Lung (tissue), 12 donors: ENCODE results near the gene HSPA8. TPM values are rescaled to one million over a fixed set of nuclear protein-coding genes. Genes with fewer than 3 reads are reported as not detected.
A peak's percentile ranks its signal among the peaks of the same experiment; 100 is the strongest.
"Not testable (repeated sequence)": the region's sequence is repeated elsewhere in the genome, so short reads cannot be mapped to it uniquely, and the experiment has no call there.

Experiments used
- ATAC-seq: fragments of 200-7000 bp; cut with Tn5 transposase; one replicate; pipeline ENCODE4 v1.9.1; 2020; ENCODE audit warnings: moderate number of reproducible peaks; ENCODE audit not compliant: insufficient read depth, low FRiP score
- DNase-seq, 3 donors: peaks; one replicate each; pipeline ENCODE4 v3.0.0-alpha.2; 2013 to 2017
- H3K27ac ChIP-seq, 2 donors: one replicate each; pipeline ENCODE4 v1.5.1; 2013; ENCODE audit warnings: mild to moderate bottlenecking in 2 of 2, moderate library complexity in 2 of 2, control low read depth in 1 of 2, inconsistent platforms in 1 of 2, low read depth in 1 of 2, low read length in 1 of 2
- H3K27me3 ChIP-seq, 3 donors: one replicate each; pipeline ENCODE4 v1.5.1; 2013; ENCODE audit warnings: low read length in 2 of 3; ENCODE audit not compliant: control insufficient read depth in 3 of 3, insufficient read depth in 3 of 3
- H3K36me3 ChIP-seq, 4 donors: one replicate each; pipeline ENCODE4 v1.5.1; 2013; ENCODE audit warnings: low read length in 4 of 4, mild to moderate bottlenecking in 1 of 4, moderate library complexity in 1 of 4; ENCODE audit not compliant: control insufficient read depth in 4 of 4, insufficient read depth in 4 of 4
- H3K4me1 ChIP-seq, 5 donors: one replicate each; pipeline ENCODE4 v1.5.1; 2013; ENCODE audit warnings: low read length in 5 of 5, mild to moderate bottlenecking in 2 of 5, moderate library complexity in 1 of 5; ENCODE audit not compliant: control insufficient read depth in 5 of 5, insufficient read depth in 5 of 5
- H3K4me3 ChIP-seq: one replicate; pipeline ENCODE4 v1.5.1; 2013; ENCODE audit warnings: mild to moderate bottlenecking, control low read depth, moderate library complexity
- H3K9ac ChIP-seq, 2 donors: one replicate each; pipeline ENCODE4 v1.5.1; 2013; ENCODE audit warnings: low read length in 2 of 2, control low read depth in 1 of 2; ENCODE audit not compliant: insufficient read depth in 1 of 2
- H3K9me3 ChIP-seq, 4 donors: one replicate each; pipeline ENCODE4 v1.5.1; 2013; ENCODE audit warnings: low read length in 3 of 4, mild to moderate bottlenecking in 1 of 4, moderate library complexity in 1 of 4; ENCODE audit not compliant: control insufficient read depth in 4 of 4, insufficient read depth in 3 of 4
- CTCF ChIP-seq: IDR thresholded peaks from 2 replicates; pipeline ENCODE4 v1.5.1; 2012; ENCODE audit warnings: mild to moderate bottlenecking; ENCODE audit errors: control extremely low read depth, extremely low read depth
- WGBS, 2 donors: extraction: QIAGEN DNeasy Blood & Tissue Kit; methylation state at CpG; one replicate each; pipeline ENCODE4 v1.1.7; 2013; 5-methylcytosine and 5-hydroxymethylcytosine counted together
- polyA plus RNA-seq, 2 donors: library from polyadenylated mRNA; stranded (reverse); fragments of 200-250 nt; gene quantifications; one replicate each; pipeline ENCODE4 v1.2.1, GENCODE V29; 2013
- total RNA-seq, 2 donors: library from RNA; depleted of rRNA in 1 of 2; stranded (reverse); fragments of >200 nt in 1 of 2; gene quantifications; one replicate each; pipeline ENCODE4 v1.2.1, GENCODE V29; 2014 to 2021
- donor health status: control.
- donor health status: control.
- donor health status: Bipolar disorder and iron deficiency.
- donor health status: healthy.
- donor health status: DM: yes; HTN: yes; CAD: no.

Gene HSPA8
- total and polyA plus RNA-seq, 4 donors, result 90.9 to 1,138 (median 892) TPM

- DNase-seq, result no peak
- Histone ChIP-seq H3K27me3 (no peaks in the 10 kb centered on the region), H3K27ac (peak overlapping the region in 1 of 2 donors; percentile 35), H3K4me1 (peaks cover 8 to 41% (median 12%) of the 10 kb centered on the region in 5 donors), H3K4me3 (peak overlapping the region; percentile 65), H3K9ac (peak overlapping the region; percentile 33 to 63), H3K36me3 (peaks cover 32 to 67% (median 46%) of the 10 kb centered on the region in 4 donors), H3K9me3 (no peaks in the 10 kb centered on the region)
- no peak for TF ChIP-seq CTCF
- 4 to 5% methylated on average over 8 of the region's 8 CpGs for WGBS, 2 donors
- ATAC-seq, result no peak
Measured at GRCh38 chr11:123060277-123061000, 1.5 kb downstream of the HSPA8 start.

GRCh38 chr11:123059041-123059920 lies 2.7 kb downstream of the HSPA8 start:
- DNase-seq, H3K9me3 ChIP-seq, ATAC-seq, H3K27me3 ChIP-seq: not testable (repeated sequence)
- Histone ChIP-seq H3K4me1 (peaks cover 3 to 37% (median 10%) of the 10 kb centered on the region in 5 donors), H3K9ac (peak overlapping the region in 1 of 2 donors; percentile 51), H3K4me3 (peak overlapping the region; percentile 30), H3K27ac (peak overlapping the region in 1 of 2 donors; percentile 13), H3K36me3 (peaks cover 32 to 69% (median 48%) of the 10 kb centered on the region in 4 donors)
- 47 to 62% methylated on average over 18 of the region's 18 CpGs for WGBS, 2 donors

- no peak overlapping the region for H3K4me3 ChIP-seq
- no peak for DNase-seq
- H3K36me3 ChIP-seq, result peaks cover 32 to 76% (median 51%) of the 10 kb centered on the region in 4 donors
- H3K9ac ChIP-seq, result no peak overlapping the region
- H3K27ac ChIP-seq, result no peak overlapping the region
- 65 to 77% methylated on average over 5 of the region's 5 CpGs for WGBS, 2 donors
- H3K27me3 ChIP-seq, result no peaks in the 10 kb centered on the region
- H3K9me3 ChIP-seq, result no peaks in the 10 kb centered on the region
- no peak for ATAC-seq
- no peak for TF ChIP-seq CTCF
- peaks cover 0 to 27% (median 10%) of the 10 kb centered on the region in 5 donors for H3K4me1 ChIP-seq
Measured at GRCh38 chr11:123057661-123058305, 4.2 kb downstream of the HSPA8 start.
